RPMI8226 (cell line): ENCODE data around the gene JAK1.

Experiments used
- DNase-seq: peaks from one replicate; pipeline ENCODE4 v3.0.0-alpha.2; 2015

JAK1 gene

GRCh38 chr1:64857347-64857746, 109.0 kb downstream of the JAK1 start:
- no peak for DNase-seq

GRCh38 chr1:64856553-64856952, 109.8 kb downstream of the JAK1 start:
- no peak for DNase-seq

- DNase-seq = no peak
These were observed 110.8 kb downstream of the JAK1 start for GRCh38 chr1:64855557-64855956.

DNA sequence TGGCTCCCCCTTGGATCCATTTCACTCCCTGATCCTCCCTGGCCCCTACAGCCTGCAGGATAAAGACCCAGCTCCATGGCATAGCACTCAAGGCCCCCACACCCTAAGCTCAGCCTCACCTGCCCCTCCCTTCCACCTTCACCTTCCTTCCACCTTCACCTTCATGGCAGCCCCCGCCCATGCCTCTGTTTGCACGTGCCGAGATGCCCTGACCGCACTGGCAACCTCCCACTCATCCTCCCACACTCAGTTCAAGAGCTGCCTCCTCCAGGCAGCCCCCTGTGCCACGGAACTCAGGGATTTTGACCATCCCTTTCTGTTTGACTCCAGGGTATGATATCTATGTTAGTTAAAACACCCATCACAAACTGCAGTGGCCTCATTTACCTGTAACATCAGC, 111.7 kb downstream of the JAK1 start:
- DNase-seq = no peak

GRCh38 chr1:64851664-64852063, 114.7 kb downstream of the JAK1 start:
- DNase-seq = no peak

DNA sequence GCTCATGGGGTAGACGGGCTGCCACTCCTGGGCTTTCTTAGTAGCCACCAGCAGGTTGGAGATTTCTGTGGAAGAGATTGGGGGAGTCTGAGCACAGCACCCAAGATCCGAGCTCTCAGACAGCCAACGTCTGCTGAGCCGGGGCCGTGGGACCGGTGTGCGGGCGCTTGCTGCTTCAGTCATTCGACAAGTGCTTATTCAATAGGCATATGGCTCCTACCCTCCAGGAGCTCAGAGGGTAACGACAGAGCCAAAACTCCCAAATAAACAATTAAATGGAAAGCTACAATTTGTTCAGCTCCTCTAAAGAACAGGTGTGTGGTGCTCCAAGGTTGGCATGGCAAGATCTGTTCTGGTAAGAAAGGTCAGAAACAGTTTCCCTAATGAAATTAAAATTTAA, 115.5 kb downstream of the JAK1 start:
- no peak for DNase-seq

- DNase-seq = no peak
These were observed 116.4 kb downstream of the JAK1 start for GRCh38 chr1:64849942-64850341.

DNA sequence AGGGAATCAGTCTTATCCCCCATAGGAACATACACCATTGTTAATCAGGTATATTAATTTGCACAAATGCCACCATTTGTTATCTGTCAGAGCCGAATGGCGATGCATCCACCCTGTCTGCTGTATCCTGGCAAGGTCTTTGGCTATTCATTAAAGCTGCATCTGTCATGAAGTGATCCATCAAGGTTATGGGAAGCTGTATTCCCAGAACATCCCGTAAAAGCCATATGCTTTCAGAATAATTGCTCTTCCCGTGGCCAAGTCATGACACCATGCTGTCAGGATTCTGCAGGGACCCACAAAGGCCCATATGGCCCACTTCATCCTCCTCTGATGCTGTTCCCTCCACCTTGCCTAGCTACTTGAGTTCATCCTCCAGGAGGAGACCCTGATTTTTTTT, 117.5 kb downstream of the JAK1 start:
- DNase-seq = no peak

- no peak for DNase-seq
These were observed 118.2 kb downstream of the JAK1 start for GRCh38 chr1:64848136-64848535.

DNA sequence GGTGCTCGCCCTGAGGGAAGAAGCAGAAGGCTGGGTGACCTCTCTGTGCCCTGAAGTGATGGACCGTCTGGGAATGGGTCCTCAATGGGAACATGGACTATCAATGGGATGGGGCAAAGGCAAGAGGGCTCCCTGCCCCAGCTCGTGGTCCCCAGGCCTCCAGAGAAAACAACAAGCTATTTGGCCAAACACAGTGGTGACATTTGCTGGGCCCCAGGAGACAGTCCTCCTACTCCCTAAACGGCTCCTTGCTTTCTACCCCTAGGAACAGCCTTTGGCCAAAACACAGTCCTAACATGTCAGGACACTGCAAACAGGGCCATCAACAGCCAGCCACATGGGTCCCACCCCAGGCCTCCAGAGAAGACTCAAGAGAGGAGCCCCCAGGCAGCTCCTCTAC, 118.7 kb downstream of the JAK1 start:
- no peak for DNase-seq

- no peak for DNase-seq
These were observed 119.5 kb downstream of the JAK1 start for GRCh38 chr1:64846573-64847430.

DNA sequence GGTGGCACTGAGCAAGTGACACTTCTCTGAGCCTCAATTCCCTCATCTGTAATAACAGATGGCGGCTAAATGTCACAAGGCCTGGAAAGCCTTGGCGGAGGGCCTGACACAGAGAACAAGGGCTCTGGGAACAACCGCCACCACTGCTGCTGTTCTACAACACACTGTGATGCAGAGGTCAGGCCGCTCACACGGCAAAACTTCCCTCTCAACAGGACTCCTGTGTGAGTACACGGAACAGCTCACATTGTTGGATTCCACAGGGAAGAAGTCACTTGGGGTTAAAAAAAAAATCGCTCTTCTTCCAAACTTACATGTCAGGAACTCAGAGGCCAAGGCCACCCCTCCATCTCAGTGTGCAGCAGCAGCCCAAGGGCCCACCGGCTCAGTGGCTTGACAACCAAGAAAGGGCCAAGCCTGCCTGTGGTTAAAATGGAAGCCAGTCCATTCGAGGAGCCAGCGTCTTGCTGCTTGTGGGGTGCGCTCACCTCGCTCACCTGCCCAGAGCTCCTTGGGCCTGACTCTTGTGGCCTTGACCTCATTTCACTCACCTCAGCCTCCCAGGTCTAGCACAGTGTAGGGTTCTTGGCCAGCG, 120.4 kb downstream of the JAK1 start:
- no peak for DNase-seq

DNA sequence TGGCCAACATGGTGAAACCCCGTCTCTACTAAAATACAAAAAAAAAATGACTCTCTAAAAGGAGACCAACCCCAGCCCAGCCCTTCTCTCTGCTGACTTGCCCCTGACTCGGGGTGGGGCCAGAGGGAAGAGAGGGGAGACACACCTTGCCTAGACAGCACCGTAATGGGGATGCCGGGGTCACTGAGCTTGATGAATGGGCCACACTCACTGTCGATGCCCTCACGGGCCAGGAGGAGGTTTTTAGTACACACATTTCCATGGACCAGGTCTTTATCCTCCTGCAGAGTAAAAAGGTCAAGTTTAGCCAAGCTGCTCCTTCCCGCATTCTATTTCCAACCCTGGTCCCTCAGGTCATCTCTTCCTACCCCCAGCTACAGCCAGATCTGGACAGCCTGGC, 121.7 kb downstream of the JAK1 start:
- DNase-seq = no peak

DNA sequence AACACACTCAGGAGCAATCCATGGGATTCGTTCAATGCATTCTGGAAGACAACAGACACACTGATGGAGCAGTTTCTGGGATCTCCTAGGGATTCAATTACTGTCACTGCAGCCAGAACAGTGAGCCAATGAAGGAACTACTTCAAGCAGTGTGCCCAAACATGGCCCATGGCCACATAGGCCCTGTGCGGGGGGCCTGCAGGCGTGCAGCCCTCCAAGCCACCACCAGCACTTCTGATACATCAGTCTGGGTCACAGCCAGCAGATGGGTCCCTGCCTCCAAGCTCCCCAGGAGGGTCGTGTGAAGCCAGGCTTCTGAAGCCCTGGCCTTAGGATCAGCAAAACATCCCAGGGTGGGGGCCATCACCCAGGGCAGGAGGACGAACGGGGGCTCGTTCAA, 122.2 kb downstream of the JAK1 start:
- no peak for DNase-seq

DNA sequence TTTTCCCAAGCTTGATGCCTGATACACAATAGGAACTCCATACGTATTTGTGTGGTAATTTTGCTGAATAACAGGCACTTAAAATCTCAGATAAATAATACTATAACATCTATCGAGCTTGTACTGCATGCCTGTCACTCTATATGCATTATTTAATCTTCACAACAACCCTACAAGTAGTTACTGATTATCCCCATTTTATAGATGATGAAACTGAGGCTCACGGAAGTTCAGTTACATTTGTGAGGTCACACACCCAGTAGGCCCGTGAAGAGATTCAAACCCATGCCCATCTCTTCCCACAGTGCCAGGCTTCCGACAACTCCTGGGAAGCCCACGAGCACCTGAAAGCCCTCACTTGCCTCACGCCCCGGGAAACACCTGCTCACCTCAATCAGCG, 122.7 kb downstream of the JAK1 start:
- no peak for DNase-seq

- DNase-seq = no peak
These were observed 124.1 kb downstream of the JAK1 start for GRCh38 chr1:64842224-64842623.

DNA sequence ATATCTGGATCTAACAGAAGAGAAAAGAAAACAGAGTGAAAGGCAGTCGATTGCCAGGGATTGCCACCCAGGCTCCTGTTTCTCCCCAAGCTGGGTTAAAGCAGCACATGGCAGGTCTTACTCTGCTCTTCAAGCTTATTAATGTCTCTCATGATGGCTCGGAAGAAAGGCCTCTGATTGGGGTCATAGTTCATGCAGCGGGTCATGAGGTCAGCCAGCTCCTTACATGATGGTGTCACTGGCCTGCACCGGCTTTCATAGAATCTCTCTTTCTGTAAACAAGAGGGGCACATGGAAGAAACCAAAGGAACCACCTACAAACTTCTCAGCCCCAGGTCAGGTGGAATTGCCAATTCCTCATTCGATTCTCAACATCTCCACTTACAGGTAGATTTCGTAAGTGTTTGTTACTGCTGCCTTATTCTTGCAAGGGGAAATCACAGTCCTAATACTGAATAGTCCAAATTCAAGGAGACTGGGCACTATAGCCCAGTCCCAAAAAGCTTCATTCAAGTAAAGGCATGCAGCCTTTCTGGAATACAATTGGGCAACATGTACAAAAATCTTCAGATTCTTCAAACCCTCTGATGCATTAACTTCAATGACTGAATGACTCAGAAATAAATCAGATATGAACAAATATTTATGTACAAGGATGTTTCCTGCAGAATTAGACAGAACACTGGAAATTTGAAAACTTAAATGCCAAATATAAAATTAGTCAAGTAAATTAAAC, 124.9 kb downstream of the JAK1 start:
- DNase-seq = no peak

DNA sequence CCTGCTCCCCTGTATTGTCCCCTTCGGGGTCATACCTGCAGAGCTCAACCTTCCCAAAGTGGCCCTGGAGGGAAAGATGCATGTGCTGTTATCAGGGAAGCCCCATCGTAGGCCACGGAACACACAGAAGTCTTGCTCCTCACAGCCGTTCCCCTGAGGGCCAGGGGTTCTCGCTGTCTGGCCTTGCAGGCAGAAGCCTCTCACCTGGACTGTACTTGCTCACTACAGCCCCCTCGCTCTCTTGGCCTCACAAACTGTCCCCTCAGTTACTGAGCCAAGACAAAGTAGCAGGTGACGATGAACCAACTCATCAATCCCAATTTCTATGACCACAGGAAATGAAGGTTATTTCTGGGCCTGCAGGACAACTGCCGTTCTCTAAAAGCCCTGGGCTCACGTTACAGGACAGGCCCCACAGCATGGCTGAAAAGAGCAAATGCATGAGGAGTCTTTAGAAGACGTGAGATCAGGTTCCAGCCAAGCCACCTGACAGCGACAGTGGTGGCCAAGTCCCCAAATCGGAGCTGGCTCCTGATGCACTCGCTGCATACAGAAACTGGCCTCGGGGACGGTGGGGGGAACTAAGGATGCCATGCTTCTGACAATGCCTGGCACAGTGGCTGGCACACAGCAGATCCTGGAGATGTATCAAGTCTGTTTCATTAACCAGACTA, 126.5 kb downstream of the JAK1 start:
- no peak for DNase-seq

- no peak for DNase-seq
These were observed 127.1 kb downstream of the JAK1 start for GRCh38 chr1:64839261-64839660.

GRCh38 chr1:64838486-64838885, 127.9 kb downstream of the JAK1 start:
- DNase-seq = no peak

DNA sequence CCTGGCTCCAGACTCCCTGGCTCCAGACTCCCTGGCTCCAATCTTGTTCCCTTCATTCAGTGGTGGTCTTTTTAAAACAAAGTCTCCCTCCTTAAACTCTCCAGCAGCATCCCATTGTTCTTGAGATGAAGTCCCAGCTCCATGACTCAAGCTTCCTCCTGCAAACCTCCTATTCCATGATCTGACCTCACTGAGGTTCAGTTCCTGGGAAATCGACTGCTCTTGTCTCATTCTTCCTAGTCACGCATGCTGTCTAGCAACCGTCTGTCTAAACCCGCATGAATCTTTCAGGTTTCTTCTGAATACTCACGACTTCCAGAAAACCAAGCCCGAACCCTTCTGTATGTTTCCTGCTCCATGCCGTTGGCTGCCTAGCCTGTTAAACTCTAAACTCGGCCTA, 129.5 kb downstream of the JAK1 start:
- DNase-seq = no peak

DNA sequence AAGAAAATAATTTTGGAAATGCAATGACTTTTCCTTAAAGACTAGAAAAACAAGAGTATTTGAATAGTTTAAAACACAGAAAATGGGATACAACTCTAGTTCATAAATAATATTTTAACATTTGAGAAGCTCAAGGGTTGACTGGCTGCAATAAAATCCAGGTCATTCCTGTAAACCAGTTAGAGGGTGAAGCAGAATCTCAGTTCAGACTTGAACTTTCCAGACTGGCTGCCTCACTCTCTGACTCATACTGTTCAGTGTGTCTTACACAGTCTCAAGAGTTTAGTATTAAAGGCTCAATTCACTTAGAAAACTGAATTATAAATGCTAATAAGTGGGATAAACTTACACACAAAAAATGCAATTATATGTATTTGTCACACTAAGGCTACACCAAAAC, 131.6 kb downstream of the JAK1 start:
- no peak for DNase-seq

GRCh38 chr1:64830030-64830651, 136.2 kb downstream of the JAK1 start:
- no peak for DNase-seq
